ENCODE results near the gene ZNF780B.

ZNF780B gene

DNA sequence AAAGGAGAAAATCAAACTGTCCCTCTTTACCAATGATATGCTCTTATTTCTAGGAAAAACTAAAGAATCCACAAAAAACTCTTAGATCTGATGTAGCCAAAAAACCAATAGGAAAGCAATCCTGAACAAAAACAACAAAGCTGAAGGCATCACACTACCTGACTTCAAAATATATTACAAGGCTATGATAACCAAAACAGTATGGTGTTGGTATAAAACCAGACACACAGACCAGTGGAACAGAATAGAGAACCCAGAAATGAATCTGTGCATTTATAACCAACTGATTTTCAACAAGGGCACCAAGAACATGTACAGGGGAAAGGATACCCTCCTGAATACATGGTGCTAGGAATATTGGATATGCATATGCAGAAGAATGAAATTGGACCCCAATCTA lies 68.9 kb downstream of the ZNF780B start:
- no peak overlapping the region for H3K4me3 ChIP-seq (ENCODE audit: control insufficient read depth, low read depth, low read length)
- no peak for DNase-seq (ENCODE audit: low read depth)
- TF ChIP-seq, protein P1, sequence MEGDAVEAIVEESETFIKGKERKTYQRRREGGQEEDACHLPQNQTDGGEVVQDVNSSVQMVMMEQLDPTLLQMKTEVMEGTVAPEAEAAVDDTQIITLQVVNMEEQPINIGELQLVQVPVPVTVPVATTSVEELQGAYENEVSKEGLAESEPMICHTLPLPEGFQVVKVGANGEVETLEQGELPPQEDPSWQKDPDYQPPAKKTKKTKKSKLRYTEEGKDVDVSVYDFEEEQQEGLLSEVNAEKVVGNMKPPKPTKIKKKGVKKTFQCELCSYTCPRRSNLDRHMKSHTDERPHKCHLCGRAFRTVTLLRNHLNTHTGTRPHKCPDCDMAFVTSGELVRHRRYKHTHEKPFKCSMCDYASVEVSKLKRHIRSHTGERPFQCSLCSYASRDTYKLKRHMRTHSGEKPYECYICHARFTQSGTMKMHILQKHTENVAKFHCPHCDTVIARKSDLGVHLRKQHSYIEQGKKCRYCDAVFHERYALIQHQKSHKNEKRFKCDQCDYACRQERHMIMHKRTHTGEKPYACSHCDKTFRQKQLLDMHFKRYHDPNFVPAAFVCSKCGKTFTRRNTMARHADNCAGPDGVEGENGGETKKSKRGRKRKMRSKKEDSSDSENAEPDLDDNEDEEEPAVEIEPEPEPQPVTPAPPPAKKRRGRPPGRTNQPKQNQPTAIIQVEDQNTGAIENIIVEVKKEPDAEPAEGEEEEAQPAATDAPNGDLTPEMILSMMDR (conservative IDR thresholded peaks at IDR 0.05; ENCODE audit: control insufficient read depth, insufficient read depth, low read depth, low read length): no peak

DNA sequence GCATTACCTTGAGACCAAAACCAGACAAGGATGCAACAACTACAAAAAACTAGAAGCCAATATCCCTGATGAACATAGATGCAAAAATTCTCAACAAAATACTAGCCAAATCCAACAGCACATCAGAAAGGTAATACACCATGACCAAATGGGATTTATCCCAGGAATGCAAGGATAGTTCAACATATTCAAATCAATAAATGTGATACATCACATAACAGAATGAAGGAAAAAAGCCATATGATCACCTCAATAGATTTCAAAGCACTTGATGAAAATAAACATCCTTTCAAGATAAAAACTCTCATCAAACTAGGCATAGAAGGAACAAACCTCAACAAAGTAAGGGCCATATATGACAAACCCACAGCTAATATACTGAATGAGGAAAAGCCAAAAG lies 69.4 kb downstream of the ZNF780B start:
- TF ChIP-seq, protein P1 (conservative IDR thresholded peaks at IDR 0.05; ENCODE audit: control insufficient read depth, insufficient read depth, low read depth, low read length): no peak
- no peak overlapping the region for H3K4me3 ChIP-seq (ENCODE audit: control insufficient read depth, low read depth, low read length)
- DNase-seq (ENCODE audit: low read depth): no peak

DNA sequence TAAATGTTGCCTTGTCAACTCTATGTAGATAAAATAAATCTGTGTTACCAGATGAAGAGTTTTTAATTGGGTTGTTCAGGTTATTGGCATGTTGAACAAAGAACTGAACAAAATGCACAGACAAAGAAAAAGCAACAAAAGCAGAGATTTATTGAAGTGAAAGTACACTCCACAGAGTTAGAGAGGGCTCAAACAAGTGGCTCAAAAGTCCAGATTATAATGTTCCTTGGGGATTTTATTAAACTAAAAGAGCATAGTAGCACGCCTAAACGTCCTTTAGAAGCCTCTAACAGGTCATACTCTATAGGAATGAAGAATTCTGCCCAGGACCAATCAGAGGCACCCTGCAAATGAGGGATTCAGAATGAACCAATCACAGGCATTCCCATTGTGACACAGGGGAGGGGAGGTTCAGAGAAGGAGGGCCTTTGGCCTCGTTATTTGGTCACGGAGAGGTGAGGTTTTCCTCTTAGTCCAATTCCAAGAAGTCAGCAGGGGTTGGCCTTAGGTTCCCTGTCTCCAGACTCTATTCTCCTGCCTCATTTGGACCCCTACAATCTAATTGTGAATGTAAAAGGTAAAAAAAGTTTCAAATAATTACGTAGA lies 72.2 kb downstream of the ZNF780B start:
- DNase-seq (ENCODE audit: low read depth): no peak
- no peak overlapping the region for H3K4me3 ChIP-seq (ENCODE audit: control insufficient read depth, low read depth, low read length)
- TF ChIP-seq, protein P1 (conservative IDR thresholded peaks at IDR 0.05; ENCODE audit: control insufficient read depth, insufficient read depth, low read depth, low read length): no peak

DNA sequence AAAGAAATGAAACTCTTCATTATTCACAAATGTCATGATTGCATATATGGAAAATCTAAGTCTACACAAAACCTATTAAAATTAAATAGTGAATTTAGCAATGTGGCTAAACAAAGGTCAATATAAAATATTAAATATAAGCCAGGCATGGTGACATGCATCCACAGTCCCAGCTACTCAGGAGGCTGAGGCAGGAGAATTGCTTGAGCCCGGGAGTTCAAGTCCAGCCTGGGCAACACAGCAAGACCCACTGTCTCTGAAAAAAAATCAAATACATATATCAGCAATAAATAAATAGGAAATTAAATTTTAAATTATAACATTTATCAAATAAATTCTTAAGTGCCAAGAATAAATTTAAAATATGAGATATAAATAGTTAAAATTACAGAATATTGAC lies 73.1 kb downstream of the ZNF780B start:
- DNase-seq (ENCODE audit: low read depth): no peak
- no peak overlapping the region for H3K4me3 ChIP-seq (ENCODE audit: control insufficient read depth, low read depth, low read length)
- TF ChIP-seq, protein P1 (conservative IDR thresholded peaks at IDR 0.05; ENCODE audit: control insufficient read depth, insufficient read depth, low read depth, low read length): no peak
